OCI-LY1 (cell line): ENCODE data around the gene GARRE1.

Experiments
- H2AFZ ChIP-seq: fragments of 200-600 bp; sonication (generic), shearing (Covaris generic); 2 replicates; pipeline ENCODE4 v1.6.0; 2014; ENCODE audit warnings: antibody characterized with exemption, mild to moderate bottlenecking, low read length
- H3F3A ChIP-seq: fragments of 200-600 bp; sonication (generic), shearing (Covaris generic); 2 replicates; pipeline ENCODE4 v1.6.0; 2014; ENCODE audit warnings: mild to moderate bottlenecking, antibody characterized with exemption, low read length, moderate library complexity; ENCODE audit not compliant: insufficient read depth
- H3K27ac ChIP-seq: fragments of 200-600 bp; sonication (generic); 2 replicates; pipeline ENCODE4 v1.5.1; 2014; ENCODE audit warnings: low read length, mixed run types, mild to moderate bottlenecking, low read depth; ENCODE audit not compliant: poor library complexity, severe bottlenecking
- H3K27me3 ChIP-seq: fragments of 200-600 bp; sonication (generic); 2 replicates; pipeline ENCODE4 v1.6.0; 2014; ENCODE audit warnings: antibody characterized with exemption, mild to moderate bottlenecking, low read length, moderate library complexity; ENCODE audit not compliant: insufficient read depth
- H3K36me3 ChIP-seq: fragments of 200-600 bp; sonication (generic); 2 replicates; pipeline ENCODE4 v1.6.1; 2014; ENCODE audit warnings: mild to moderate bottlenecking, antibody characterized with exemption, low read length, moderate library complexity, mixed read lengths; ENCODE audit not compliant: insufficient read depth
- H3K4me1 ChIP-seq: fragments of 200-600 bp; sonication (generic); 2 replicates; pipeline ENCODE4 v1.5.1; 2014; ENCODE audit warnings: mild to moderate bottlenecking, low read length, moderate library complexity; ENCODE audit not compliant: insufficient read depth, severe bottlenecking
- H3K4me2 ChIP-seq: fragments of 200-600 bp; sonication (generic), shearing (Covaris generic); 2 replicates; pipeline ENCODE4 v1.6.1; 2014; ENCODE audit warnings: low read length
- H3K4me3 ChIP-seq: fragments of 200-600 bp; sonication (generic); 2 replicates; pipeline ENCODE4 v1.5.1; 2014; ENCODE audit warnings: low read length, low read depth, mild to moderate bottlenecking, mixed read lengths; ENCODE audit not compliant: poor library complexity, severe bottlenecking
- H3K79me2 ChIP-seq: fragments of 200-600 bp; shearing (Covaris generic); 2 replicates; pipeline ENCODE4 v1.6.1; 2016; ENCODE audit warnings: mixed run types, low read length, mixed read lengths; ENCODE audit not compliant: insufficient read depth
- H3K9ac ChIP-seq: fragments of 200-600 bp; sonication (generic), shearing (Covaris generic); 2 replicates; pipeline ENCODE4 v1.6.1; 2014; ENCODE audit warnings: mild to moderate bottlenecking, low read length, mixed read lengths
- H3K9me2 ChIP-seq: fragments of 200-600 bp; sonication (generic), shearing (Covaris generic); 2 replicates; pipeline ENCODE4 v1.6.1; 2014; ENCODE audit warnings: low read depth, mild to moderate bottlenecking, low read length, mixed read lengths
- H3K9me3 ChIP-seq: fragments of 200-600 bp; shearing (Covaris generic); 2 replicates; pipeline ENCODE4 v1.6.1; 2014; ENCODE audit warnings: low read length, mixed read lengths
- H4K20me1 ChIP-seq: fragments of 200-600 bp; sonication (generic), shearing (Covaris generic); 2 replicates; pipeline ENCODE4 v1.6.0; 2016; ENCODE audit warnings: mild to moderate bottlenecking, low read length; ENCODE audit not compliant: insufficient read depth
- EZH2 ChIP-seq: fragments of 200-600 bp; sonication (generic), shearing (Covaris generic); IDR thresholded peaks from 2 replicates; pipeline ENCODE4 v1.8.0; 2017; ENCODE audit warnings: borderline replicate concordance, mixed run types, mild to moderate bottlenecking, antibody characterized with exemption, low read length, moderate library complexity, mixed read lengths
- TF ChIP-seq, protein P1 (sequence below): fragments of 200-600 bp; sonication (generic), shearing (Covaris generic); IDR thresholded peaks from 2 replicates; pipeline ENCODE4 v1.5.1; 2017; ENCODE audit warnings: mild to moderate bottlenecking, antibody characterized with exemption, low read length, moderate library complexity, mixed read lengths

GARRE1 gene

DNA sequence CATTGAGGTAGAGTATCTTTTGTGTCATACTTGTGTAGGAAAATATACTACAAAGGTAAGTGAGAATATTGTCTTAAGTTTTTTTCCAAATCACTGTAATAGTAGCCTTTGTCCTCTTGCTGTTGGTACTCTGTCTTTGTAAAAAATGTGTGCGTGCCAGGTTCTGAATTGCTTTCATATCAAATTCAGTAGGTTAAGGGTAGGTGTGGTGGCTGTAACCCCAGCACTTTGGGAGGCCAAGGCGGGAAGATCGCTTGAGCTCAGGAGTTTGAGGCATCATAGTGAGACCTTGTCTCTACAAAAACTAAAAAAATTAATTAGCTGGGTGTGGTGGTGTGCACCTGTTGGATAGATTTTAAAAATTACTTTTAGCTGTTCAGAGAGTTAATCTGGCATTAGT, 46.6 kb downstream of the GARRE1 start:
- H3K36me3 ChIP-seq = no peaks in the 10 kb centered on the region
- no peaks in the 10 kb centered on the region for H3K9me2 ChIP-seq
- no peaks in the 10 kb centered on the region for H3K79me2 ChIP-seq
- H2AFZ ChIP-seq = no peak overlapping the region
- no peak overlapping the region for H3K9ac ChIP-seq
- no peaks in the 10 kb centered on the region for H3K27me3 ChIP-seq
- H3F3A ChIP-seq = no peaks in the 10 kb centered on the region
- no peak overlapping the region for H3K27ac ChIP-seq
- TF ChIP-seq EZH2 = no peak
- TF ChIP-seq, protein P1, sequence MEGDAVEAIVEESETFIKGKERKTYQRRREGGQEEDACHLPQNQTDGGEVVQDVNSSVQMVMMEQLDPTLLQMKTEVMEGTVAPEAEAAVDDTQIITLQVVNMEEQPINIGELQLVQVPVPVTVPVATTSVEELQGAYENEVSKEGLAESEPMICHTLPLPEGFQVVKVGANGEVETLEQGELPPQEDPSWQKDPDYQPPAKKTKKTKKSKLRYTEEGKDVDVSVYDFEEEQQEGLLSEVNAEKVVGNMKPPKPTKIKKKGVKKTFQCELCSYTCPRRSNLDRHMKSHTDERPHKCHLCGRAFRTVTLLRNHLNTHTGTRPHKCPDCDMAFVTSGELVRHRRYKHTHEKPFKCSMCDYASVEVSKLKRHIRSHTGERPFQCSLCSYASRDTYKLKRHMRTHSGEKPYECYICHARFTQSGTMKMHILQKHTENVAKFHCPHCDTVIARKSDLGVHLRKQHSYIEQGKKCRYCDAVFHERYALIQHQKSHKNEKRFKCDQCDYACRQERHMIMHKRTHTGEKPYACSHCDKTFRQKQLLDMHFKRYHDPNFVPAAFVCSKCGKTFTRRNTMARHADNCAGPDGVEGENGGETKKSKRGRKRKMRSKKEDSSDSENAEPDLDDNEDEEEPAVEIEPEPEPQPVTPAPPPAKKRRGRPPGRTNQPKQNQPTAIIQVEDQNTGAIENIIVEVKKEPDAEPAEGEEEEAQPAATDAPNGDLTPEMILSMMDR = no peak
- no peaks in the 10 kb centered on the region for H3K4me1 ChIP-seq
- no peaks in the 10 kb centered on the region for H3K9me3 ChIP-seq
- H4K20me1 ChIP-seq = no peaks in the 10 kb centered on the region
- no peak overlapping the region for H3K4me2 ChIP-seq
- no peak overlapping the region for H3K4me3 ChIP-seq
